Fibroblast of lung (primary cell): Measurements from ENCODE around the gene KLB. TPM values are rescaled to one million over a fixed set of nuclear protein-coding genes. Genes with fewer than 3 reads are reported as not detected.

Experiments used
- DNase-seq, 2 donors: peaks; one replicate each; pipeline versions ENCODE4 v3.0.0 to v3.0.0-alpha.2; 2010; ENCODE audit warnings: low read depth in 2 of 2
- H2AFZ ChIP-seq: 2 replicates; pipeline ENCODE4 v1.5.1; 2012; ENCODE audit warnings: low read length, control low read depth, inconsistent platforms
- H3K27ac ChIP-seq: 2 replicates; pipeline ENCODE4 v1.5.1; 2011; ENCODE audit warnings: low read length, control low read depth; ENCODE audit not compliant: insufficient read depth
- H3K27me3 ChIP-seq: 2 replicates; pipeline ENCODE4 v1.5.1; 2011; ENCODE audit warnings: mild to moderate bottlenecking, low read length; ENCODE audit not compliant: control insufficient read depth, insufficient read depth
- H3K36me3 ChIP-seq: 2 replicates; pipeline ENCODE4 v1.5.1; 2011; ENCODE audit warnings: low read length; ENCODE audit not compliant: control insufficient read depth, insufficient read depth
- H3K4me1 ChIP-seq: 2 replicates; pipeline ENCODE4 v1.5.1; 2011; ENCODE audit warnings: low read length; ENCODE audit not compliant: control insufficient read depth, insufficient read depth; ENCODE audit errors: extremely low read depth
- H3K4me2 ChIP-seq: 2 replicates; pipeline ENCODE4 v1.5.1; 2011; ENCODE audit warnings: low read length, control low read depth; ENCODE audit not compliant: insufficient read depth; ENCODE audit errors: extremely low read depth
- H3K4me3 ChIP-seq, 4 experiments: fragments of 200-600 bp in 1 of 4; sonication (generic) in 1 of 4; replicated peaks in 1 of 4; 2 replicates each; pipeline ENCODE4 v1.5.1; 2011 to 2016; ENCODE audit warnings: low read length in 4 of 4, low read depth in 3 of 4, mild to moderate bottlenecking in 3 of 4, control low read depth in 2 of 4, inconsistent platforms in 1 of 4, mixed read lengths in 1 of 4; ENCODE audit not compliant: insufficient read depth in 1 of 4; ENCODE audit errors: control extremely low read depth in 1 of 4
- H3K79me2 ChIP-seq: 2 replicates; pipeline ENCODE4 v1.5.1; 2012; ENCODE audit warnings: mild to moderate bottlenecking, low read length, inconsistent platforms; ENCODE audit not compliant: control insufficient read depth, insufficient read depth
- H3K9ac ChIP-seq: 2 replicates; pipeline ENCODE4 v1.5.1; 2011; ENCODE audit warnings: mild to moderate bottlenecking, low read length, control low read depth; ENCODE audit not compliant: insufficient read depth
- H3K9me3 ChIP-seq: 2 replicates; pipeline ENCODE4 v1.5.1; 2012; ENCODE audit warnings: low read depth, low read length; ENCODE audit not compliant: control insufficient read depth, insufficient read depth
- H4K20me1 ChIP-seq: 2 replicates; pipeline ENCODE4 v1.5.1; 2011; ENCODE audit warnings: low read length; ENCODE audit not compliant: control insufficient read depth, insufficient read depth; ENCODE audit errors: extremely low read depth
- EZH2 ChIP-seq: IDR thresholded peaks from 2 replicates; pipeline ENCODE4 v1.5.1; 2012; ENCODE audit warnings: low read length, control low read depth, mild to moderate bottlenecking; ENCODE audit errors: missing control alignments
- polyA plus RNA-seq, 2 donors: library from polyadenylated mRNA; depleted of rRNA in 1 of 2; stranded (reverse) in 1 of 2; unstranded in 1 of 2; fragments of >200 nt; gene quantifications; 2 replicates each; pipeline ENCODE4 v1.2.1, GENCODE V29; 2011 to 2012; ENCODE audit warnings: missing spikeins in 1 of 2
- total RNA-seq: library from RNA; depleted of rRNA; stranded (reverse); fragments of >200 nt; gene quantifications from 2 replicates; pipeline ENCODE4 v1.2.1, GENCODE V29; 2014
- TF ChIP-seq, protein P1 (sequence below), 2 donors: IDR thresholded peaks in 1 of 2; conservative IDR thresholded peaks in 1 of 2; 1 replicate in 1 of 2; 2 replicates in 1 of 2; pipeline ENCODE4 v1.5.1; 2011 to 2012; ENCODE audit warnings: low read length in 2 of 2, control low read depth in 1 of 2, inconsistent platforms in 1 of 2, low read depth in 1 of 2, mild to moderate bottlenecking in 1 of 2

KLB gene
- total and polyA plus RNA-seq, 2 donors (not counting 1 experiment from before 2014, with no cell fraction given), result not detected

DNA sequence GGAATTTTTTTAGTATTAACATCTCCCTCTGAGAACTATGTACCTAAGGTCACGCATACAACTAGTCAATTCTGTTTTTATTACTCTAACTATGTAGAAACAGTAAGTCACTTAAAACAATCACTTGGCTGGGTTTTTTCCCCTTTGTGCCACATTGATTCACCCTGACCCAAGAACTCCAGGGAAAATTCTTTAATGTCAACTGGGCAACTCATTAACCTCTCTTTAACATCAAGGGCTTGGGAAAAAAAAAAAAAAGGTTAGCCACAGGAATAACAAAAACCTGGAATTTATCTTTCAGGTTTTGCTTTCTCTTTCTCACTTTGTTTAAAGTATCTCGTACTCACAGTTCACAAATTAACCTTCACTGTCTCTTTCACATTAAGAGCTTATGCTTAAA is 43.9 kb downstream of the KLB start:
- Histone ChIP-seq H3K27ac (no peak overlapping the region), H3K79me2 (peaks cover 6% of the 10 kb centered on the region), H2AFZ (no peak overlapping the region), H3K9ac (no peak overlapping the region), H3K4me2 (no peak overlapping the region), H3K9me3 (no peaks in the 10 kb centered on the region), H4K20me1 (no peaks in the 10 kb centered on the region), H3K27me3 (no peaks in the 10 kb centered on the region), H3K4me1 (peaks cover 5% of the 10 kb centered on the region), H3K36me3 (peaks cover 8% of the 10 kb centered on the region), H3K4me3 (no peak overlapping the region)
- no peak for TF ChIP-seq EZH2
- TF ChIP-seq, protein P1, sequence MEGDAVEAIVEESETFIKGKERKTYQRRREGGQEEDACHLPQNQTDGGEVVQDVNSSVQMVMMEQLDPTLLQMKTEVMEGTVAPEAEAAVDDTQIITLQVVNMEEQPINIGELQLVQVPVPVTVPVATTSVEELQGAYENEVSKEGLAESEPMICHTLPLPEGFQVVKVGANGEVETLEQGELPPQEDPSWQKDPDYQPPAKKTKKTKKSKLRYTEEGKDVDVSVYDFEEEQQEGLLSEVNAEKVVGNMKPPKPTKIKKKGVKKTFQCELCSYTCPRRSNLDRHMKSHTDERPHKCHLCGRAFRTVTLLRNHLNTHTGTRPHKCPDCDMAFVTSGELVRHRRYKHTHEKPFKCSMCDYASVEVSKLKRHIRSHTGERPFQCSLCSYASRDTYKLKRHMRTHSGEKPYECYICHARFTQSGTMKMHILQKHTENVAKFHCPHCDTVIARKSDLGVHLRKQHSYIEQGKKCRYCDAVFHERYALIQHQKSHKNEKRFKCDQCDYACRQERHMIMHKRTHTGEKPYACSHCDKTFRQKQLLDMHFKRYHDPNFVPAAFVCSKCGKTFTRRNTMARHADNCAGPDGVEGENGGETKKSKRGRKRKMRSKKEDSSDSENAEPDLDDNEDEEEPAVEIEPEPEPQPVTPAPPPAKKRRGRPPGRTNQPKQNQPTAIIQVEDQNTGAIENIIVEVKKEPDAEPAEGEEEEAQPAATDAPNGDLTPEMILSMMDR (conservative IDR thresholded peaks at IDR 0.05 in 1 of 2, IDR thresholded peaks at IDR 0.05 in 1 of 2; ENCODE audit: low read depth in 1 of 2, low read length in 2 of 2), result no peak
- no peak for DNase-seq

DNA sequence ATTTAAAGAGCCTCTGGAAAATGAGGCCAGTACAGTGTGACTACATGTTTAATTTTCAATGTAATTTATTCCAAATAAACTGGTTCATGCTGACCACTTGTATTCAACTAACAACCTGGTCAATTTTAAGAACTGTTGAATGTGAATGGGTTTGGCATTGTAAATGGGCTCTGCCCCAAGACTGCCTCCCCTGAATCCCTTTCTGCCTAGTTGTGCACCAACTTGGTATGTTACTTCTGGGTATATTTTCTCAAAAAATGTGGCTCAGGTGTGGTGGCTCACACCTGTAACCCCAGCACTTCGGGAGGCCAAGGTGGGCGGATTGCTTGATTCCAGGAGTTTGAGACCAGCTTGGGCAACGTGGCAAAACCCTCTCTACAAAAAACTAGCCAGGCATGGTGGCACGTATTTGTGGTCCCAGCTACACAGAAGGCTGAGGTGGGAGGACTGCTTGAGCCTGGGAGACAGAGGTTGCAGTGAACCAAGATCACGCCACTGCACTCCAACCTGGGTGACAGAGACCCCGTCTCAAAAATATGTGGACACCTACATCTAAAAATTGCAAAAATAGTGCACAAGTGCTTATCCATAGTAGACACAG is 44.8 kb downstream of the KLB start:
- H3K9me3 ChIP-seq, result no peaks in the 10 kb centered on the region
- no peak overlapping the region for H3K27ac ChIP-seq
- DNase-seq, result no peak
- peaks cover 5% of the 10 kb centered on the region for H3K4me1 ChIP-seq
- H2AFZ ChIP-seq, result no peak overlapping the region
- peaks cover 16% of the 10 kb centered on the region for H3K79me2 ChIP-seq
- H3K36me3 ChIP-seq, result peaks cover 8% of the 10 kb centered on the region
- no peak overlapping the region for H3K9ac ChIP-seq
- no peaks in the 10 kb centered on the region for H3K27me3 ChIP-seq
- no peaks in the 10 kb centered on the region for H4K20me1 ChIP-seq
- no peak overlapping the region for H3K4me2 ChIP-seq
- H3K4me3 ChIP-seq, result no peak overlapping the region
- no peak for TF ChIP-seq EZH2
- TF ChIP-seq, protein P1 (conservative IDR thresholded peaks at IDR 0.05 in 1 of 2, IDR thresholded peaks at IDR 0.05 in 1 of 2; ENCODE audit: low read depth in 1 of 2, low read length in 2 of 2), result no peak

DNA sequence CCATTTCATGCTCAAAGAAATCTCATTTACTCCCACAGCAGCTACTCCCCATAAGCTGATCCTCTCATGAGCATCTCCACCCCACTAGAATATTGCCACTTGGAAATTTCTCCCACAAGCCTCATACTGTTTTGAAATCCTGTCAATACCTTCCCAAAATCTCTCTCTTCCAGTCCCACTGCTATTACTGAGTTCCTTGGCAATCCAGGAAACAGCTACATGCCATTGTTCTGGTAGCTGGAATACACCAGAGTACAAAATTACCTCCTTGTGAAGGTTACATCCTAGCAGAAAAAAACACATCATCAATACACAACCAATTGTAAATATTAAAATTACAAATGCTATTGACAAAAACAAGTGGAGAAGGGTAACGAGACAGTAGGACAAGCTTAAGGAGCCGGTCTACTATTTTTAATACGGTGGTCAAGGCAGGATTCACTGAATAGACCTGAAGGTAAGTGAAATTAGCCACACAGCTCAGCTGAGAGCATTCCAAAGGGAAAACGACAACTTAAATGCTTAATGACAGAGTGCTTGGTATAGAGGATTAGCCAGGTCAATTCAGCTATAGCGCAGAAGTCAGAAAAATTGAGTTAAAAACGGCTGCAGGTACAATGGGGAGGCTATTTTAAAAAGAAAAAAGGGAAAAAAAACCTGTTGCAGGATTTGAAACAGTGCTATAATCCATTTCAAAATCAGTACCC is 45.6 kb downstream of the KLB start:
- no peak overlapping the region for H3K27ac ChIP-seq
- H3K4me3 ChIP-seq, result no peak overlapping the region
- DNase-seq, result no peak
- no peak overlapping the region for H3K4me2 ChIP-seq
- H4K20me1 ChIP-seq, result peaks cover 1% of the 10 kb centered on the region
- H3K4me1 ChIP-seq, result peaks cover 8% of the 10 kb centered on the region
- H2AFZ ChIP-seq, result no peak overlapping the region
- peaks cover 23% of the 10 kb centered on the region for H3K79me2 ChIP-seq
- H3K36me3 ChIP-seq, result peaks cover 10% of the 10 kb centered on the region
- no peaks in the 10 kb centered on the region for H3K9me3 ChIP-seq
- H3K27me3 ChIP-seq, result no peaks in the 10 kb centered on the region
- H3K9ac ChIP-seq, result no peak overlapping the region
- TF ChIP-seq, protein P1 (conservative IDR thresholded peaks at IDR 0.05 in 1 of 2, IDR thresholded peaks at IDR 0.05 in 1 of 2; ENCODE audit: low read depth in 1 of 2, low read length in 2 of 2), result no peak
- TF ChIP-seq EZH2, result no peak
